A549 (cell line): ENCODE measurements around the gene RASA3. TPM values are rescaled to one million over a fixed set of nuclear protein-coding genes. Genes with fewer than 3 reads are reported as not detected.

Source experiments
- ATAC-seq, 2 experiments: fragments of 200-7000 bp in 1 of 2; fragments of >200 bp in 1 of 2; cut with Nextera tagmentation in 1 of 2; cut with Tn5 transposase in 1 of 2; 3 replicates each; pipeline versions ENCODE4 v1.8.0 to v1.9.1; 2018 to 2020; ENCODE audit warnings: mild to moderate bottlenecking in 1 of 2, moderate library complexity in 1 of 2
- CTCF ChIA-PET: fragments of 300-600 bp; sonication (Branson Sonifier 250); formaldehyde crosslinking; extraction: SDS; loops from one replicate; lab custom pipeline; 2021; ENCODE audit warnings: antibody characterized with exemption, inconsistent platforms; lab: Yijun Ruan, JAX
- POLR2A ChIA-PET: fragments of 350-600 bp; formaldehyde crosslinking; extraction: SDS; loops from one replicate; lab custom pipeline; 2021; ENCODE audit warnings: antibody characterized with exemption, inconsistent platforms; lab: Yijun Ruan, JAX
- DNase-seq, 2 experiments: peaks; one replicate each; pipeline versions ENCODE4 v3.0.0 to v3.0.0-alpha.2; 2011 to 2016; ENCODE audit warnings: low read depth in 1 of 2, low spot score in 1 of 2
- FAIRE-seq: peaks from 2 replicates; lab custom pipeline; 2011; peaks lifted over from hg19 to GRCh38; lab: Jason Lieb, UNC
- H3K27ac ChIP-seq, 2 experiments: fragments of >200 bp; sonication (Bioruptor Twin); formaldehyde crosslinking; 3 replicates each; pipeline ENCODE4 v1.5.1; 2016 to 2017
- H3K4me1 ChIP-seq: fragments of >200 bp; sonication (Bioruptor Twin); formaldehyde crosslinking; 3 replicates; pipeline ENCODE4 v1.6.1; 2016
- H3K4me2 ChIP-seq: fragments of >200 bp; sonication (Bioruptor Twin); formaldehyde crosslinking; 3 replicates; pipeline ENCODE4 v1.6.1; 2016
- H3K4me3 ChIP-seq: fragments of >200 bp; sonication (Bioruptor Twin); formaldehyde crosslinking; 3 replicates; pipeline ENCODE4 v1.5.1; 2016
- H3K9me3 ChIP-seq: fragments of >200 bp; sonication (Bioruptor Twin); formaldehyde crosslinking; 3 replicates; pipeline ENCODE4 v1.6.1; 2016
- BHLHE40 ChIP-seq: IDR thresholded peaks from 2 replicates; pipeline ENCODE4 v1.6.1; 2012; ENCODE audit warnings: low read depth, low read length, inconsistent platforms
- CBX8 ChIP-seq: fragments of 200-600 bp; sonication (generic); IDR thresholded peaks from 2 replicates; pipeline ENCODE4 v1.6.1; 2016
- EHF ChIP-seq: fragments of 250-450 bp; sonication (Bioruptor Pico); IDR thresholded peaks from 2 replicates; pipeline ENCODE4 v1.5.0; 2020; ENCODE audit warnings: mild to moderate bottlenecking
- ESRRA ChIP-seq: fragments of 150-350 bp; IDR thresholded peaks from 2 replicates; pipeline ENCODE4 v1.6.1; 2014; ENCODE audit warnings: mild to moderate bottlenecking, low read length, borderline replicate concordance
- FOSL2 ChIP-seq, 2 experiments: fragments of 450-650 bp in 1 of 2; fragments of >200 bp in 1 of 2; sonication (Bioruptor Twin) in 1 of 2; formaldehyde crosslinking; IDR thresholded peaks; 2 replicates each; pipeline versions ENCODE4 v1.5.0 to v1.6.1; 2016 to 2020; ENCODE audit warnings: mild to moderate bottlenecking in 1 of 2, moderate library complexity in 1 of 2
- GATA3 ChIP-seq: IDR thresholded peaks from 2 replicates; pipeline ENCODE4 v1.6.1; 2012; ENCODE audit warnings: borderline replicate concordance
- HDAC2 ChIP-seq: fragments of 200-600 bp; sonication (generic); IDR thresholded peaks from 2 replicates; pipeline ENCODE4 v1.6.1; 2016
- HOXA7 ChIP-seq: fragments of 250-450 bp; sonication (Bioruptor Pico); IDR thresholded peaks from 2 replicates; pipeline ENCODE4 v1.5.0; 2020; ENCODE audit warnings: mild to moderate bottlenecking, moderate library complexity
- HOXB5 ChIP-seq: fragments of 250-450 bp; sonication (Bioruptor Pico); IDR thresholded peaks from 2 replicates; pipeline ENCODE4 v1.5.0; 2020; ENCODE audit warnings: mild to moderate bottlenecking, moderate library complexity
- JUN ChIP-seq, 2 experiments: fragments of >200 bp; sonication (Bioruptor Twin); formaldehyde crosslinking; IDR thresholded peaks; 2 replicates in 1 of 2; 3 replicates in 1 of 2; pipeline ENCODE4 v1.6.1; 2016 to 2017
- JUNB ChIP-seq: fragments of >200 bp; sonication (Bioruptor Twin); formaldehyde crosslinking; IDR thresholded peaks from 2 replicates; pipeline ENCODE4 v1.6.1; 2016
- MAFK ChIP-seq: fragments of 450-650 bp; IDR thresholded peaks from 2 replicates; pipeline ENCODE4 v1.6.1; 2014; ENCODE audit not compliant: partially characterized antibody
- MAZ ChIP-seq: fragments of 150-350 bp; IDR thresholded peaks from 2 replicates; pipeline ENCODE4 v1.6.1; 2014; ENCODE audit warnings: antibody characterized with exemption, low read depth, low read length, borderline replicate concordance
- MYC ChIP-seq: IDR thresholded peaks from 2 replicates; pipeline ENCODE4 v1.6.1; 2012; ENCODE audit warnings: mild to moderate bottlenecking, inconsistent platforms, low read length, improper control_type of control experiment, borderline replicate concordance
- POLR2A ChIP-seq: IDR thresholded peaks from 2 replicates; pipeline ENCODE4 v1.6.1; 2012; ENCODE audit warnings: mild to moderate bottlenecking, low read length
- RARB ChIP-seq: fragments of 250-450 bp; sonication (Bioruptor Pico); IDR thresholded peaks from 2 replicates; pipeline ENCODE4 v1.8.0; 2021; ENCODE audit warnings: mild to moderate bottlenecking, moderate library complexity
- SMC3 ChIP-seq: fragments of >200 bp; sonication (Bioruptor Twin); formaldehyde crosslinking; IDR thresholded peaks from 3 replicates; pipeline ENCODE4 v1.6.1; 2018; ENCODE audit warnings: inconsistent platforms
- WGBS: methylation state at CpG from one replicate; pipeline ENCODE4 v1.1.6; 2017; ENCODE audit errors: missing lambda C conversion rate; 5-methylcytosine and 5-hydroxymethylcytosine counted together
- polyA plus RNA-seq, 4 experiments: library from polyadenylated mRNA; depleted of rRNA in 3 of 4; stranded (reverse); fragments of >200 nt; fragmentation: RNase III in 1 of 4; extraction: RNeasy Plus Mini Kit Qiagen cat#74134 plus additional on column Dnase treatment in 1 of 4; gene quantifications; 2 replicates in 3 of 4; 3 replicates in 1 of 4; pipeline ENCODE4 v1.2.3, GENCODE V29; 2011 to 2017
- TF ChIP-seq, protein P1 (sequence below): IDR thresholded peaks from 2 replicates; pipeline ENCODE4 v1.6.1; 2012
- TF ChIP-seq, protein P2 (sequence below): fragments of 200-600 bp; sonication (generic); IDR thresholded peaks from 2 replicates; pipeline ENCODE4 v1.6.1; 2016; ENCODE audit warnings: antibody characterized with exemption, mild to moderate bottlenecking, moderate library complexity
- TF ChIP-seq, protein P3 (sequence below): IDR thresholded peaks from 2 replicates; pipeline ENCODE4 v1.6.1; 2012
- TF ChIP-seq, protein P4 (sequence below): fragments of 250-450 bp; sonication (Bioruptor Pico); IDR thresholded peaks from 2 replicates; pipeline ENCODE4 v1.5.0; 2021; ENCODE audit warnings: mild to moderate bottlenecking, moderate library complexity, borderline replicate concordance
- TF ChIP-seq, protein P5 (sequence below): fragments of 250-450 bp; sonication (Bioruptor Pico); IDR thresholded peaks from 2 replicates; pipeline ENCODE4 v1.5.0; 2020; ENCODE audit warnings: low read depth, mild to moderate bottlenecking, moderate library complexity
- TF ChIP-seq, protein P6 (sequence below): fragments of >200 bp; sonication (Bioruptor Twin); formaldehyde crosslinking; IDR thresholded peaks from 3 replicates; pipeline ENCODE4 v1.5.1; 2016
- TF ChIP-seq, protein P7 (sequence below): fragments of 150-350 bp; IDR thresholded peaks from 2 replicates; pipeline ENCODE4 v1.6.1; 2014; ENCODE audit warnings: low read depth, mild to moderate bottlenecking, low read length

The RASA3 gene
- polyA plus RNA-seq, 2 of the 4 experiments (the other 2 are of a cell fraction), result 4.3 to 7.6 TPM

DNA sequence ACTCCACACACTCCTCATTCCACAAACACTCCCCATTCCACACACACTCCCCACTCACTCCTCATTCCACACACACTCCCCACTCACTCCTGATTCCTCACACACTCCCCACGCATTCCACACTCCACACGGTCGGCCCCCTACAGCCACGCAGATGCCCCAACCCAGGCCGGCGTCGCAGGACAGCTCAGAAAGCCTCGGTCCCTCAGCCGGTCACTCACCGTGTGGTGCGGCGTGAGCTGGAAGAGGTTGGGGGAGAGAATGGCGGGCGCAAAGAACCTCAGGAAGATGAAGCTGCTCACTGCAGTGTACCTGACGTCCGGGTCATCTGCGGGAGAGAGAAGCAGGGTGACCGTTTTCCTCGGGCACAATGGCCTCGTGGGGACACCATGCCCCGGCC, 119.5 kb downstream of the RASA3 start:
- POLR2A ChIA-PET, result no interaction called here
- WGBS, result 95% methylated on average over 21 of the region's 21 CpGs
- Histone ChIP-seq H3K4me2 (no peak overlapping the region), H3K9me3 (no peaks in the 10 kb centered on the region), H3K4me1 (no peaks in the 10 kb centered on the region), H3K27ac (no peak overlapping the region), H3K4me3 (no peak overlapping the region)
- DNase-seq (no peak), ATAC-seq (no peak), FAIRE-seq (no peak)
- TF ChIP-seq ESRRA, result no peak
- TF ChIP-seq MAZ, result no peak
- TF ChIP-seq, protein P1, sequence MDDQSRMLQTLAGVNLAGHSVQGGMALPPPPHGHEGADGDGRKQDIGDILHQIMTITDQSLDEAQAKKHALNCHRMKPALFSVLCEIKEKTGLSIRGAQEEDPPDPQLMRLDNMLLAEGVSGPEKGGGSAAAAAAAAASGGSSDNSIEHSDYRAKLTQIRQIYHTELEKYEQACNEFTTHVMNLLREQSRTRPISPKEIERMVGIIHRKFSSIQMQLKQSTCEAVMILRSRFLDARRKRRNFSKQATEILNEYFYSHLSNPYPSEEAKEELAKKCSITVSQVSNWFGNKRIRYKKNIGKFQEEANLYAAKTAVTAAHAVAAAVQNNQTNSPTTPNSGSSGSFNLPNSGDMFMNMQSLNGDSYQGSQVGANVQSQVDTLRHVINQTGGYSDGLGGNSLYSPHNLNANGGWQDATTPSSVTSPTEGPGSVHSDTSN, result no peak
- TF ChIP-seq BHLHE40, result no peak
- no peak for TF ChIP-seq POLR2A
- CTCF ChIA-PET, result no interaction called here

DNA sequence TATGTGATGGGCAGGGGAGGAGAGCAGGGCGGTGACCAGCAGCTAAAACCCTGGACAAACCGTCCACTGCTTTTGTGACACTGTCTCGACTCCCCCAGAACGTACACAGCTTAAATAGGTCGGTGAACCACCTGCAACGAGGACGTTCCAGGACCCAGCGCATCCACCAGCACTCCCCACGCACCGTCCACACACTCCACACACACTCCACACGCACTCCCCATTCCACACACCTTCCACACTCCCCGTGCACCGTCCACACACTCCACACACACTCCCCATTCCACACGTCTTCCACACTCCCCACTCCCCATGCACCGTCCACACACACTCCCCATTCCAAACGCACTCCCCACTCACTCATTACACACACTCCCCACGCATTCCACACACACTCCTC, 120.3 kb downstream of the RASA3 start:
- ChIA-PET CTCF (no interaction called here), POLR2A (interaction anchor here (0.9 kb wide), 1 partner anchor 53 kb away, joined by 3 read pairs; no protein-coding TSS in a partner anchor)
- Histone ChIP-seq H3K4me1 (no peaks in the 10 kb centered on the region), H3K4me3 (no peak overlapping the region), H3K9me3 (no peaks in the 10 kb centered on the region)
- 89% methylated on average over 17 of the region's 17 CpGs for WGBS
- ATAC-seq (0 out of 6 replicates have a peak, but pooled peaks of 1 of the 2 experiments have one; percentile 14), DNase-seq (no peak)
- no peak for TF ChIP-seq SMC3
- no peak for TF ChIP-seq HOXA7 (CRISPR knock-in tag)
- TF ChIP-seq, protein P2, sequence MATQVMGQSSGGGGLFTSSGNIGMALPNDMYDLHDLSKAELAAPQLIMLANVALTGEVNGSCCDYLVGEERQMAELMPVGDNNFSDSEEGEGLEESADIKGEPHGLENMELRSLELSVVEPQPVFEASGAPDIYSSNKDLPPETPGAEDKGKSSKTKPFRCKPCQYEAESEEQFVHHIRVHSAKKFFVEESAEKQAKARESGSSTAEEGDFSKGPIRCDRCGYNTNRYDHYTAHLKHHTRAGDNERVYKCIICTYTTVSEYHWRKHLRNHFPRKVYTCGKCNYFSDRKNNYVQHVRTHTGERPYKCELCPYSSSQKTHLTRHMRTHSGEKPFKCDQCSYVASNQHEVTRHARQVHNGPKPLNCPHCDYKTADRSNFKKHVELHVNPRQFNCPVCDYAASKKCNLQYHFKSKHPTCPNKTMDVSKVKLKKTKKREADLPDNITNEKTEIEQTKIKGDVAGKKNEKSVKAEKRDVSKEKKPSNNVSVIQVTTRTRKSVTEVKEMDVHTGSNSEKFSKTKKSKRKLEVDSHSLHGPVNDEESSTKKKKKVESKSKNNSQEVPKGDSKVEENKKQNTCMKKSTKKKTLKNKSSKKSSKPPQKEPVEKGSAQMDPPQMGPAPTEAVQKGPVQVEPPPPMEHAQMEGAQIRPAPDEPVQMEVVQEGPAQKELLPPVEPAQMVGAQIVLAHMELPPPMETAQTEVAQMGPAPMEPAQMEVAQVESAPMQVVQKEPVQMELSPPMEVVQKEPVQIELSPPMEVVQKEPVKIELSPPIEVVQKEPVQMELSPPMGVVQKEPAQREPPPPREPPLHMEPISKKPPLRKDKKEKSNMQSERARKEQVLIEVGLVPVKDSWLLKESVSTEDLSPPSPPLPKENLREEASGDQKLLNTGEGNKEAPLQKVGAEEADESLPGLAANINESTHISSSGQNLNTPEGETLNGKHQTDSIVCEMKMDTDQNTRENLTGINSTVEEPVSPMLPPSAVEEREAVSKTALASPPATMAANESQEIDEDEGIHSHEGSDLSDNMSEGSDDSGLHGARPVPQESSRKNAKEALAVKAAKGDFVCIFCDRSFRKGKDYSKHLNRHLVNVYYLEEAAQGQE, result no peak
- TF ChIP-seq, protein P3, sequence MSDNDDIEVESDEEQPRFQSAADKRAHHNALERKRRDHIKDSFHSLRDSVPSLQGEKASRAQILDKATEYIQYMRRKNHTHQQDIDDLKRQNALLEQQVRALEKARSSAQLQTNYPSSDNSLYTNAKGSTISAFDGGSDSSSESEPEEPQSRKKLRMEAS, result no peak
- TF ChIP-seq, all 56 proteins: peak for 0
- no peak overlapping the region for H3K27ac ChIP-seq
- H3K4me2 ChIP-seq, result no peak overlapping the region
- no peak for FAIRE-seq

DNA sequence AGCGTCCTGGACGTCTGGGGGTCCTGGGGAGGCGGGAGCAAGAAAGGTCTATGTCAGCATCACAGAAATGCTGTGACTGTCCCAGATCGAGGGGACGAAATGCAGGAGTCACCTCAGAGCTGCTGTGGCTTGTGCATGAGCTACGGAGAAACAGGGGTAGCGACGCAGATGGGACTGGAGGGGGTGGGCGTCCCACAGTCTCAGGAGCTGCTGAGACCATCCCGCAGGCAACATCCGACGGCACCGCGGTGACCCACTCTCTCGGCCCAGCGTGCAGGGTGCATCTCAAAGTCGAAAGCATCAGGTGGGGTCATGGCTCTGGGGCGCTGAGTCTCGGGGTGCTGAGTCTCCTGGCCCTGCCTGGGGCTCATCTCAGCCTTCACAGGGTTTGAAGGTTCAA, 121.2 kb downstream of the RASA3 start:
- POLR2A ChIA-PET, result interaction anchor here (0.9 kb wide), 1 partner anchor 54 kb away, joined by 3 read pairs; no protein-coding TSS in a partner anchor
- no peak for DNase-seq
- TF ChIP-seq MYC (no peak), HDAC2 (no peak), FOSL2 (IDR thresholded peaks at IDR 0.05) (no peak), FOSL2 (CRISPR knock-in tag; IDR thresholded peaks at IDR 0.05) (no peak), GATA3 (no peak), EHF (CRISPR knock-in tag) (no peak), HOXB5 (CRISPR knock-in tag) (no peak), JUNB (no peak), JUN (IDR thresholded peaks at IDR 0.05) (no peak), CBX8 (no peak), MAFK (no peak), RARB (CRISPR knock-in tag) (no peak)
- TF ChIP-seq, protein P4, sequence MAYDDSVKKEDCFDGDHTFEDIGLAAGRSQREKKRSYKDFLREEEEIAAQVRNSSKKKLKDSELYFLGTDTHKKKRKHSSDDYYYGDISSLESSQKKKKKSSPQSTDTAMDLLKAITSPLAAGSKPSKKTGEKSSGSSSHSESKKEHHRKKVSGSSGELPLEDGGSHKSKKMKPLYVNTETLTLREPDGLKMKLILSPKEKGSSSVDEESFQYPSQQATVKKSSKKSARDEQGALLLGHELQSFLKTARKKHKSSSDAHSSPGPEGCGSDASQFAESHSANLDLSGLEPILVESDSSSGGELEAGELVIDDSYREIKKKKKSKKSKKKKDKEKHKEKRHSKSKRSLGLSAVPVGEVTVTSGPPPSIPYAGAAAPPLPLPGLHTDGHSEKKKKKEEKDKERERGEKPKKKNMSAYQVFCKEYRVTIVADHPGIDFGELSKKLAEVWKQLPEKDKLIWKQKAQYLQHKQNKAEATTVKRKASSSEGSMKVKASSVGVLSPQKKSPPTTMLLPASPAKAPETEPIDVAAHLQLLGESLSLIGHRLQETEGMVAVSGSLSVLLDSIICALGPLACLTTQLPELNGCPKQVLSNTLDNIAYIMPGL (CRISPR knock-in tag), result no peak
- TF ChIP-seq, protein P5, sequence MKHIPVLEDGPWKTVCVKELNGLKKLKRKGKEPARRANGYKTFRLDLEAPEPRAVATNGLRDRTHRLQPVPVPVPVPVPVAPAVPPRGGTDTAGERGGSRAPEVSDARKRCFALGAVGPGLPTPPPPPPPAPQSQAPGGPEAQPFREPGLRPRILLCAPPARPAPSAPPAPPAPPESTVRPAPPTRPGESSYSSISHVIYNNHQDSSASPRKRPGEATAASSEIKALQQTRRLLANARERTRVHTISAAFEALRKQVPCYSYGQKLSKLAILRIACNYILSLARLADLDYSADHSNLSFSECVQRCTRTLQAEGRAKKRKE (CRISPR knock-in tag), result no peak
- TF ChIP-seq, protein P6, sequence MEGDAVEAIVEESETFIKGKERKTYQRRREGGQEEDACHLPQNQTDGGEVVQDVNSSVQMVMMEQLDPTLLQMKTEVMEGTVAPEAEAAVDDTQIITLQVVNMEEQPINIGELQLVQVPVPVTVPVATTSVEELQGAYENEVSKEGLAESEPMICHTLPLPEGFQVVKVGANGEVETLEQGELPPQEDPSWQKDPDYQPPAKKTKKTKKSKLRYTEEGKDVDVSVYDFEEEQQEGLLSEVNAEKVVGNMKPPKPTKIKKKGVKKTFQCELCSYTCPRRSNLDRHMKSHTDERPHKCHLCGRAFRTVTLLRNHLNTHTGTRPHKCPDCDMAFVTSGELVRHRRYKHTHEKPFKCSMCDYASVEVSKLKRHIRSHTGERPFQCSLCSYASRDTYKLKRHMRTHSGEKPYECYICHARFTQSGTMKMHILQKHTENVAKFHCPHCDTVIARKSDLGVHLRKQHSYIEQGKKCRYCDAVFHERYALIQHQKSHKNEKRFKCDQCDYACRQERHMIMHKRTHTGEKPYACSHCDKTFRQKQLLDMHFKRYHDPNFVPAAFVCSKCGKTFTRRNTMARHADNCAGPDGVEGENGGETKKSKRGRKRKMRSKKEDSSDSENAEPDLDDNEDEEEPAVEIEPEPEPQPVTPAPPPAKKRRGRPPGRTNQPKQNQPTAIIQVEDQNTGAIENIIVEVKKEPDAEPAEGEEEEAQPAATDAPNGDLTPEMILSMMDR, result no peak
- TF ChIP-seq, protein P7, sequence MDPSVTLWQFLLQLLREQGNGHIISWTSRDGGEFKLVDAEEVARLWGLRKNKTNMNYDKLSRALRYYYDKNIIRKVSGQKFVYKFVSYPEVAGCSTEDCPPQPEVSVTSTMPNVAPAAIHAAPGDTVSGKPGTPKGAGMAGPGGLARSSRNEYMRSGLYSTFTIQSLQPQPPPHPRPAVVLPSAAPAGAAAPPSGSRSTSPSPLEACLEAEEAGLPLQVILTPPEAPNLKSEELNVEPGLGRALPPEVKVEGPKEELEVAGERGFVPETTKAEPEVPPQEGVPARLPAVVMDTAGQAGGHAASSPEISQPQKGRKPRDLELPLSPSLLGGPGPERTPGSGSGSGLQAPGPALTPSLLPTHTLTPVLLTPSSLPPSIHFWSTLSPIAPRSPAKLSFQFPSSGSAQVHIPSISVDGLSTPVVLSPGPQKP, result no peak

More for the DNA sequence above, 121.2 kb downstream of the RASA3 start:
- 92% methylated on average over 12 of the region's 19 CpGs for WGBS
- CTCF ChIA-PET, result no interaction called here
- H3K4me2 ChIP-seq, result no peak overlapping the region
- H3K27ac ChIP-seq, result no peak overlapping the region
- no peak for ATAC-seq
- no peaks in the 10 kb centered on the region for H3K4me1 ChIP-seq
- no peak for FAIRE-seq
- H3K4me3 ChIP-seq, result no peak overlapping the region
- H3K9me3 ChIP-seq, result no peaks in the 10 kb centered on the region
